Tibial nerve (tissue), 4 donors: ENCODE results near the gene EML1.

Experiments
- CTCF ChIP-seq, 5 experiments: fragments of 200-600 bp in 3 of 5; fragments of 450-650 bp in 2 of 5; sonication (generic) in 3 of 5; IDR thresholded peaks; one replicate each; pipeline ENCODE4 v1.5.1; 2016 to 2019; ENCODE audit warnings: antibody characterized with exemption in 5 of 5, mild to moderate bottlenecking in 3 of 5, moderate library complexity in 2 of 5
- EP300 ChIP-seq, 2 donors: sonication (generic); formaldehyde crosslinking; IDR thresholded peaks; one replicate each; pipeline ENCODE4 v1.6.1; 2017; ENCODE audit warnings: antibody characterized with exemption in 2 of 2, mild to moderate bottlenecking in 1 of 2
- POLR2A ChIP-seq, 2 donors: fragments of 450-650 bp; IDR thresholded peaks; one replicate each; pipeline ENCODE4 v1.6.1; 2017; ENCODE audit warnings: antibody characterized with exemption in 2 of 2, mild to moderate bottlenecking in 2 of 2, moderate library complexity in 2 of 2

DNA sequence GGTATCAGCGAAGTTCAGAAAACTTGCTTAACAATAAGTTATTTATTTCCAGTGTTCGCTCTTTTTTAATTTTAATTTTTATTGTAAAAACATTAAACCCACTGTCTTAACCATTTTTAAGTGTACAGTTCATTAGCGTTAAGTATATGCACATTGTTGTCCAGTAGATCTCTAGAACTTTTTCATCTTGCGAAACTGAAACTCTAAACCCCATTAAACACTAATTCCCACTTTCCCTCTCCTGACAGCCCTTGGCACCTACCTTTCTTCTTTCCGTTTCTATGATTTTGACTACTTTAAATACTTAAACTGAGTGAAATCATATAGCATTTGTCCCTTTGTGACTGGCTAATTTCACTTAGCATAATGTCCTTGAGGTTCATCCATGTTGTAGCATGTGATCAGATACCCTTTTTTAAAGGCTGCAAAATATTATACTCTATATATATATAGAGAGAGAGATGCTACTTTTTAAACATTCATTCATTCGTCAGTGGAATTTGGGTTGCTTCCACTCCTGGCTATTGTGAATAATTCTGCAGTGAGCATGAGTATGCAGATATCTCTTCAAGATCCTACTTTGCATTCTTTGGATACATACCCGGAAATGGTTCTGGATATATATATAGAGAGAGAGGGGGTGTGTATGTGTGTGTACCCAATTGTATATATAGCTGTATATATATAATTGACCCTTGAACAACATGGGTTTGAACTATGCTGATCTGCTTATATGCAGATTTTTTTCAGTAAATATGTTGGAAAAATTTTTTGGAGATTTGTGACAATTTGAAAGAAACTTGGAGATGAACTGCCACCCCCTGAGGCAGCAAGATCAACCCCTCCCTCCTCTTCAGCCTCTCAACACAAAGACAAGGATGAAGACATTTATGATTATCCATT is 197.3 kb downstream of the EML1 start:
- TF ChIP-seq CTCF (IDR thresholded peaks at IDR 0.05) (no peak), POLR2A (IDR thresholded peaks at IDR 0.05) (no peak), EP300 (IDR thresholded peaks at IDR 0.05) (no peak)
